HG02588 (cell line): ENCODE results near the gene TMEM267.
"Not testable (repeated sequence)": the region's sequence is repeated elsewhere in the genome, so short reads cannot be mapped to it uniquely, and the experiment has no call there.

Experiments
- ATAC-seq: cut with Tn5 transposase; IDR thresholded peaks from one replicate; pipeline ENCODE4 v1.9.1; 2021; ENCODE audit warnings: mild to moderate bottlenecking, moderate library complexity; ENCODE audit not compliant: unreplicated experiment

Gene TMEM267, protein sequence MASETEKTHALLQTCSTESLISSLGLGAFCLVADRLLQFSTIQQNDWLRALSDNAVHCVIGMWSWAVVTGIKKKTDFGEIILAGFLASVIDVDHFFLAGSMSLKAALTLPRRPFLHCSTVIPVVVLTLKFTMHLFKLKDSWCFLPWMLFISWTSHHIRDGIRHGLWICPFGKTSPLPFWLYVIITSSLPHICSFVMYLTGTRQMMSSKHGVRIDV

DNA sequence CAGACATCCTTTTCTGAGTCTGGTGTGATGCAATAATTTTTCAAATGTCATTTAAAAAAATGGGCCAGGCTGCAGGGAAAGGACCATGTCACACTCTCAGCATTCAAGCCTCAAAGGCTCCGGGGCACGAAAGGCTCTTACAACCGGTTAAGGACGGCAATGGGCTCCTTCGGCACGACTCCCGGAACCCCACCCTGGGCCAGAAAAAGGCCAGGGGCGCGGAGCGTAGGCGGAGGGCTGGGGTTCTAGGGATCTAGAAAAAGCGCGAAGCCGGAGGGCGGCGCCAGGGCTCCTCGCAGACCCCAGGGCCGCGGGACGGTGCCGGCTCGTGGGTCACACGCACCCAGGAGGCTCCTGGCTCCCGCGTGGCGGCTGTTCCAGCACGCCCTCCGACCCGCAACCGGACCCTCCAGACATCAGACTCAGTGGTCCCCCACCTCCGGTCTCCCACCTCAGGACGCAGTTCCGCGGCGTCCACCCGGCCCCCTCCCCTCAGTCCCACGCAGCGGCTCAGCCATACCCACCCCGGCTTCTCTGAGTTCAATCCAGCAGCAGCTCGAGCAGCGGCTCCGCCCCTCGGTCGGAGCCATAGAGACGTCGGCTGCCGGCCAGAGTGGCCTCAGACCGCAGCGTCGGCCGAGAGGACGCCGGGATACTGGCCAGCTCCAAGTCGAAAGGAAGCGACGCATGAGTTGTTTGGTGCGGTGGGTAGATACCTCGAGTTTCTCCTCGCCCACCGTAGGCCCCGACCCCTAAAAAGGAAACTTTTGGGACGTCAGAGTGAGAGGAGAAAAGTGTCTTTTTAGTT is at the start of gene TMEM267:
Gene TMEM267 (minus strand): TSS at position 568 of the 808 bp plus-strand sequence. CDS start 29,896 bp downstream, outside the sequence.
- ATAC-seq = peak; percentile 91

DNA sequence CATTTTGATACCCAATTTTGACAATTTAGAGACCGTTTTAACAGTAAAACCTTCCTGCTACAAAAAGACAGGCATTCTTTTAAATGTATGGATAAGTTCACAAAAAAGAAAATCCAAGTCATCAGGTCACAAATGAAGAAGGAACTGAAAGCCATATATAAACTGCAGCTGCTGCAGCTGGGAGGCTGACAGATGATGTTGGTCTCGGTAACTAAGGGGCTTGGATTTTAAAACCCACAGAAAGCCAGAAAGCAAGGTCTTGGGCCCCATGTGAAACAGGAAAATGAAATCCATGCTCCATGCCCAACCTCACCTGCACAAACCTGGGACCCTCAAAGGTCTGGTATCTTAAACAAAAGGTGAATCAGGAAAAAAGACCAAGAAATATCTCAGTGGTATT is 47.0 kb upstream of the TMEM267 start:
- ATAC-seq = no peak

DNA sequence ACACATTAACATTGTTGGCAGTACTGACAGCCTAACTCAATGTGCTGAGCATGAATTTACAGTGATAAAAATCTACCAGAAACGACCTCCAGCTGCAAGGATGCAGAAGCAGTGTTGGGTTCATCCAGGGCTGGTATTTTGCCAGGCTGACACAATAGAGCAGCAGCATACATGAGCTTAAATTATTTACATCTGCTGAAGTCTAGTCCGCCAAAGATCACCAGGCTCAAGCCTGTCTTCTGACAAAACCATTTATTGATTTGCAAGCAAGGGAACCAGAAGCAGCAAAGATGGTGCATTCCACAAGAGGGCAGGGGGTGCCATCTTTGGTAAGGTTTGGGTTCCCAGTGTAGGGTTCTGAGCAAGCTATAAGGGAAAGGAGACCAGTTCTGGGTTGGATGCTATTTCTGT is 40.0 kb upstream of the TMEM267 start:
- ATAC-seq = no peak

DNA sequence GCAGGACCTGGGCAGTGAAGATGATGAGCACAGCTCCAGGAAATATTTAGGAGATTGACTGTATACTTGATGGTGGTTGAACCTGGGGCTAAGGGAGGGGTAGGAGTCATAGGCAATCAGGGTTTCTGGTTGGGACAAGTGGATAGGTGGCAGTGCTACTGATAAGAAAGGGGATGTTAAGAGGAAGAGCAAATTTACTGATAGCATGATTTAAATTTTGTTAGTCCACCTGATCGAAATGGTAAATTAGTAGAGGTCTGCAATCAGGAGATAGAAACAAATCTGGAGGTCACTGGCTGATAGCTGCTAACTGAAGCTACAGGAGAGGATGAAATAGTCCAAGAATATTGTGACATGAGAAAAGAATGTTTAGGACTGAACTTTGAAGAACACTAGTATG is 37.0 kb upstream of the TMEM267 start:
- ATAC-seq = no peak

DNA sequence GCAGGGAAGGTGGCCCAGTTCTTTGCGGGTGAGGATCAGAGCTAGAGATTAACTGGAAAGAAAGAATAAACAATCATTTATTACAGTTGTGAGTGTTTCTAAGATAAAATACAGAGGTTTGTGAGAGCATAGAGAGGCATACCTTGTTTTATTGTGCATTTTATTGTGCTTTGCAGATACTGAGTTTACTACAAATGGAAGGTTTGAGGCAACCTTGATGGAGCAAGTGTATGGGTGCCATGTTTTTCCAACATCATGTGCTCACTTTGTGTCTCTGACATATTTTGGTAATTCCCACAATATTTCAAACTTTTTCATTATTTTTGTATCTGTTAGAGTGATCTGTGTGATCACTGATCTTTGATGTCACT is 32.0 kb upstream of the TMEM267 start:
- ATAC-seq = no peak

DNA sequence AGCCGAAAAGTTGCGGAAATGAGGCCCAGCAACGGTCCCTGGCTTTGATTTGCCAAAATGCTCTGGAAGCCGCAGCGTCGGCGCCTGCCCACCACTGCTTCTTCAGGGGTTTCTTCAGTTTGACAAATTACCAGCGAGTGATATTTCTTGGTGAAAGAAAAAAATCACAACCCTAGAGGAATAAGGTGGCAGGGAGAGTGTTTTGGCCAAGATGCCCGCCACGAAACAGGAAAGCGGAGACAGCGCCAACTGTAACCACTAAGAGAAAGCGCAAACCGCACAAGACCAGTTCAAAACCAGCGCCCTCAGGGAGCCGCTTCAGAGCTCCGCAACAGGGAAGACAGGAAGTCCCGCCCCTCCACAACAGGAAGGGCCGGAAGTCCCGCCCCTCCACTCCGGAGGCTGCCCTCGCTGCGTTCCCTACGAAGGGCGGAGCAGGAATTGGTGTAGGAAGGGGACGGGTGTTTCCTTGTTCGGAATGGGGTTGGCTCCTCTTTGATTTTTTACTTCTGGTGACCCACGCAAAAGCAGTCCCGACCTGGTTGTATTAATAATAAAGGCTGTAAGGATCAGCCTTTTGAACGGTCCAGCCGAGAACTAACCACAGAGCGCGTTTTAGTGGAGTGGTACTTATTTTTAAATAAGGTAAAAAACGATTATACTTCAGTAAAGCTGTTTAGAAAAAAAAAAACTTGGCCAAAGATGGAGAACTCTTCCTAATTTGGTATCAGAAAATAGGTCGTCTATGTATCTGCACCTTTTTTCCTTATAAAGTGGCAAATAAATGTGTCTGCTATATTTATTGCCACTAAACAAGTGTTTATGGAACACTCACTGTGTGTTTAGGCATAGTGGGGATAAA is 31.4 kb upstream of the TMEM267 start, which contains the start of gene C5orf34:
Gene C5orf34 (minus strand): TSS at position 333 of the 862 bp plus-strand sequence. CDS start 5,809 bp downstream, outside the sequence.
- ATAC-seq = peak; percentile 99

DNA sequence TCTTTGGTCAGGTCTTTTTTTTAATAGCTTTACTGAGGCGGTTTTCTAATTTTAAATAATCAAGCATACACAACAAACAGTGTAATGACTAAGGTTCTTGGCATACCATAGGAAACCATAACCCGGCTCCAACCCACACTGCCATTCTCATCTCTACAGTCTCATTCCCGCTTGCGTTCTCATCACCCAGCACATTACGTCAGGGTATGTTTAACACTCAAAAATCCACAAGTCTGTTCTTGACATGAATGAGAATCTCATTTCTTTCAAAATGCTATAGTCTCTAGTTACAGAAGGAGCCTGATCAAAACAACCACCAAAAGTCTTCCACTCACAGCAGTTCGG is 30.8 kb upstream of the TMEM267 start:
- ATAC-seq = peak; percentile 24

DNA sequence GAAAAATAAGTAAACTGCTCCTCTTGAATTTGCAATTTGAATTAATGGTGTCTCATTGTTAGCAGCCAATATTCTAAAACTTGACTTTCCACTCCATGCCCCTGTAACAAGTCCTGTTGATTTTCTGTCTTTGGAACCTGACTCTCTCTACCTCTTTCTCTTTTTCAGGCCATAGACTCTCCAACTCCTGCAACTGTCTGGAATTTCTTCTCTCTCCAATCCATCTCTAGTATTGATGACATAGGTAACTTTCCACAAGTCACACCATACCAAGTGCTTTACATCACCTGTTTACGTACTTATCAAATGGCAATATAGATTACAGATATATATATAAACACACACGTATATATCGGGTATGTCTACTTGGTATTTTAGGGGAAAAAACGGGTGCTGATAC is 30.4 kb upstream of the TMEM267 start:
- ATAC-seq = no peak

DNA sequence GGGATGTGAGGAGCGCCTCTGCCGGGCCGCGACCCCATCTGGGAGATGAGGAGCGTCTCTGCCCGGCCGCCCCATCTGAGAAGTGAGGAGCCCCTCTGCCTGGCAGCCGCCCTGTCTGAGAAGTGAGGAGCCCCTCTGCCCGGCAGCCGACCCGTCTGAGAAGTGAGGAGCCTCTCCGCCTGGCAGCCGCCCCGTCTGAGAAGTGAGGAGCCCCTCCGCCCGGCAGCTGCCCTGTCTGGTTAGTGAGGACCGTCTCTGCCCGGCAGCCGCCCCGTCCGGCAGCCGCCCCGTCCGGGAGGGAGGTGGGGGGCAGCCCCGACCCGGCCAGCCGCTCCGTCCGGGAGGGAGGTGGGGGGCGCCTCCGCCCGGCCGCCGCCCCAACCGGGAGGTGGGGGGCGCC is 27.4 kb upstream of the TMEM267 start:
- ATAC-seq = not testable (repeated sequence)

DNA sequence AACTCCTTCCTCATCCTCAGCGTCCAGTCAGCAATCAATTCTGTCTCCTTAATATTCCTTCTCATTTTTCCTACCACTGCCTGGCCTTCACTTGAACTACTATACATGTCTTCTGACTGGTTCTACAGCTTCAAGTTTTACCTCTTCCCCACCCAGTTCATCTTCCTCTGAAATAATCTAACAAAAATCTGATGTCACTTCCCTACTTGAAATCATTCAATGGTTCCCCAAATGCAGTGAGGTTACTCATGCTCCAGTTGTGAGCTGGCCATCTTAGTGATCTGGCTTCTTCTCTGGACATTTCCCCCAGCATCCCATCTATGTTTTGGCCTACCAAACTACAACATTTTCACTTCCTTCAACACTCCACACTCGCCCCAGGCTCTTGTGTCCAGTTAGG is 14.9 kb upstream of the TMEM267 start:
- ATAC-seq = no peak

DNA sequence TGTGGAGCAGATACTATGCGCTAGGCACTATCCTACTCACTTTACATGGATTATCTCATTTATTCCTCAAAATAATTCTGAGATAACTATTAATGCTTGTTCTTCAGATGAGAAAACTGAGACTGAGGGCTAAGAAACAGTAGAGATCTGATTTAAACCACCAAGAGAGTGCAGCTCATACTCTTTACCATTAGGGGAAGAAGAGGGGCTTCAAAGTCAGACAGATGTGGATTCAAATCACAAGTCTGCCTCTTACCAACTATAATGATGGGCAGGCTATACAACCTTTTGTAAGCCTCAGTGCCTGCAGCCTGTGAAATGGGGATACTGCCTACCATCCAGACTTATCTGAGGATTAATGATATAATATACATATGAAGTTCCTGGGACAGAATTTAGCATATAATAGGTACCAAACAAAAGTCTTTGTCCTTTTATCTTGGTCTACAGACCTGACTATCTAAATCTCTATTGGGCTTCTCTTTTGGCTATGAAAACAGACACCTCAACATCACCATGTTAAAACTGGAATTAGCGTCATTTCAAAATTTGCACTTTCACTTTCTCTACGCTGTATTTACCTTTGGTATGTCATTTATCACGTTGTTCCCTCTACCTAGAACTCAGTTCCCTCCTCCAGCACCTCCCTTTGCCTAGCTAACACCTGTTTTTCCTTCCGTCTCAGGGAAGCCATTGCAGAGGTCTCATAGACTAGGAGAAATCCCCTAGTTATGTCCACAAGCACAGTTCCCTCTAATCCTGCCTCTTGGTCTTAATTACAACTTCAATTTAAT is 13.8 kb upstream of the TMEM267 start:
- no peak for ATAC-seq

DNA sequence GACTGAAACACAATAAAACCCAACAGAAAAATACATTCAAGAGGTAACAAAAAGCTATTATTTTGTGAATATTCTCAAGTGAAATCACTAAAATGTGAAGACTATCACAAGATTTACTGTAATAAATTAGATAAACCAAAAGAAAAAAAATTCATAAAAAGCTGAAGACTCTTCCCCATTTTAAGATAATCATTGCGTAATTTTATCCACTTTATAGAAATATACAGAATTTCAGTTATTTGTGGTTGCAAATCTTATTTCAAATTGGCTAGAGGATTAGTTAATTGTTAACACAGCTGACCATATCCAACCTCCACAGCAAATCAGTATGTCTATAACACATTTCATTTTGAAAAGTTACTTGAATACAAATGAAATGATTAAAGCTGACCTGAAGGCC is 7.7 kb upstream of the TMEM267 start:
- no peak for ATAC-seq

DNA sequence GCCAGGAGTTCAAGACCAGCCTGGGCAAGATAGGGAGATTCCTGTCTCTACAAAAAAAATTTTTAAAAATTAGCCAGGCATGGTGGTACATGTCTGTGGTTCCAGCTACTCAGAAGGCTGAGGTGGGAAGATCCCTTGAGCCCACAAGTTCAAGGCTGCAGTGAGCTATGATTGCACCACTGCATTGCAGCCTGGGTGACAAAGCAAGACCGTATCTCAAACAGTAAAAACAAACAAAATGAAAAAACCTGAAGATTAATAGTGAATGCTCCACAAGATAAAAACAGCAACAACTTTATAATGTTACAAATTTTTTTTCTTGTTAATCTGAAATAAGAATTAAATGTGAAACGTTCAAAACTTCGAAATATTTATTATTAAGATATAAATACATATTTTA is 2.7 kb upstream of the TMEM267 start:
- ATAC-seq = no peak

DNA sequence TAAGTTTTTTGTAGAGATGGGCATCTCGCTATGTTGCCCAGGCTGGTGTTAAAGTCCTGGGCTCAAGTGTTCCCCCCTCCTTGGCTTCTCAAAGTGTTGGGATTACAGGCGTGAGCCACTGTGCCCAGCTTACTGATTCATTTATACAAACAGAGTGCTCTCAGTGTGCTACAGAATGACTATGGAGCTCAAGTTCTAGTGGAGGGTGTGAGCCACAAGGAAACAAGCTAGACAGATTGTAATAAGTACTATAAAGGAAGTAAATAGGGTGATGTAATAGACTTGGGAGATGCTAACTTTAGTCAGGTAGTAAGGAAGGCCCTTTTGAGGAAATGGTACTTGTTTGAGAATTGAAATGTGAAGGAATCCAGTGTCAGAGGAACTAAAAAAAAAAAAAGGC is 1.7 kb upstream of the TMEM267 start:
- ATAC-seq = no peak

DNA sequence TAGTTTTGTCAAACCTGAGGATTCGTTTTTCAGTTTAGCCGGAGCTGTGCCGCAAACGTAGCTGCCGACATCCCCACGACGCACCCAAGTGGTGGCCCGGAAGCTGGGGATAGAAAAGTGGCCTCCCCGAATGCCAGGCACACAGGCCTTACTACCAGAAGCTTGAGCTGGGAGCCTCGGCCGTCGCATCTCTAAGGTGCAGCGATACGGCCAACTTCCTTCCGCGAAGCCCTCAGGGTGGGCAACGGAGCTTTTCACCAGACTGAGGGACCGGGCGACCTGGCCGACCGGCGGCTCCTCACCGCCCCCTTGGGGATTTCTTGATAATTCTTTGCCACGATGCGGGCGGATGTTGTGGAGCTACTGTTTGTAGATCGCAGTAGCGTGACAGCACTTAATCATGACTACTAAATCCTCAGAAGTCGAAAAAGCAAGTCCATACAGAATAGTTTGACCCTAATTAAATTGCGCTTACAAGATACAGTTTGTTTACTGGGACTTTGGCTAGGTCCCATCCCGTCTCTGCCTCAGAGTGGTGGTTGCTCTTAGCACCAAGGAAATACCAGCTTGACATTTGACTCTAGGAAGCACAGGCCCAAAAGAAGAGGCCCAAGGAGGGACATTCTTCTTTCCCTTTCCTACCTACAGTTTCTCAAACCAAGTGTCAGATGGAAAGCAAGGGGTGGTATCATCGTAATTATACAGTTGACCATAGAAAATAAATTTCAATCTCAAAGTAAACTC is 613 bp upstream of the TMEM267 start:
- ATAC-seq = peak; percentile 71

DNA sequence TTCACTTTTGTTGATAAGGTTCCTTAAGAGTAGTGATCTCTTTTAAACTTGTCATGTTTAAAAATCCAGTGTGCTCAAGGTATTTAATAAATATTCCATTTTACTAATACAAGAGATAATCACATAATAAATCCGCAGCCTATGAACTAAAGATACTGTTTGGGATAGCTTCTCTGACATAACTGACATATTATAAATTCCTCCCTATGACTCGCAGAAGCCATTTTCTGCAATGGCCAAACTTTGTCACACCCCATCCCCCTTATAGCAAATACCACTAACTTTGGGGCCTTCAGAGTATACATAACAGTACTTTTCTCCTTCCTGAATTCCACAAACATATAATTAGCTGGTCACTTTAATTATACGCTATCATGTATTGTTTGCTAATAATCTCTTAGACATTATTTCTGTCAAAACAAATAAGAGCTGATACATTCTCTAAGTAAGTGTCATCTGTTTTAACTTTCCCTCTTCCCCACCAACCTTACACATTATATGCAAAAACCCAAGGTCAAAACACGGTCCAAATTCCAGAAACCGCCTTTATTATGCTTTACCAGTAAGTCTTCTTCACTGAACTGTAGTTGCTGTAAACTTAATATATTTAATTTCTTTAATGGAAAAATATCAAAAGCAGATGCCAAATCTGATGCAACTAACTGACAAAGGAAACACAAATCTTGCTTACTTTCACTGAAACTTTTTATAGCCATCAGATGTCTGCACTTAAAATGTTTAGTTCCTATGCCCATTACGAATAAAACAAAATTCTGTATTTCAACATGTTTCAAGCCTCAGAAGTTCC is 971 bp downstream of the TMEM267 start:
- no peak for ATAC-seq

DNA sequence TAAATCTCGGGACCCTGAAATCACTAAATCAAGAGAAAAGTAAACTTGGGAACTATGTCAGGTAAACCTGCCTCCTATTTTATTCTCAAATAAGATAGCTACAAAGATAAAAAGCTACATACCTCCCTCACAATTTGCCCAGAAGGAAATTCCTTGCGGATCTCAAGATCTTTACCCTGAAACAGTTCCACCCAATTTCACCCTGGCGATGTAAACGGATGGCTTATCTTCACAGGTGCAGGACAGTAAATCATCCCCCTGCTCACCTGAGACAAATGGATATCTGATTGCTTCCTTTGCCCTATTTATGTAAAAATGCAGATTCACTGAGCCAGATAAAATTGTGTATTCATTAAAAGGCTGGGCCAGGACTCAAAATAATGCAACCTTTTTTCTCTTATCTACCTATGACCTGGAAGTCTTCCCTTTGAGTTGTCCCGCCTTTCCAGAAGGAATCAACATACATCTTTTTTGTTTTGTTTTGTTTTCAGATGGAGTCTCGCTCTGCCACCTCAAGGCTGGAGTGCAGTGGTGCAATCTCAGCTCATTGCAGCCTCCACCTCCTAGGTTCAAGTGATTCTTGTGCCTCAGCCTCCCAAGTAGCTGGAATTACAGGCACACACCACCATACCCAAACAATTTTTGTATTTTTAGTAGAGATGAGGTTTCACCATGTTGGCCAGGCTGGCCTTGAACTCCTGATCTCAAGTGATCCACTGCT is 13.8 kb downstream of the TMEM267 start:
- no peak for ATAC-seq

DNA sequence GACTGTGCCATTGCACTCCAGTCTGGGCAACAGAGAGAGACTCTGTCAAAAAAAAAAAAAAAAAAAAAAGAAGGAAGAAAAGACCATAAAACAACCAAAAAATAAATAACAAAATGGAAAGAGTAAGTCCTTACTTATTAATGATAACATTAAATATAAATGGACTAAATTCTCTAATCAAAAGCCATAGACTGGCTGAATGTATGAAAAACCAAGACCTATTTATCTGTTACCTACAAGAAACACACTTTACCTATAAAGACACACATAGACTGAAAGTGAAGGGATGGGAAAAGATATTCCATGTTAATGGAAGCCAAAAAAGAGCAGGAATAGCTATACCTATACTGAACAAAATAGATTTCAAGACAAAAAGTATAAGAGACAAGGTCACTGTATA is 16.6 kb downstream of the TMEM267 start:
- no peak for ATAC-seq

DNA sequence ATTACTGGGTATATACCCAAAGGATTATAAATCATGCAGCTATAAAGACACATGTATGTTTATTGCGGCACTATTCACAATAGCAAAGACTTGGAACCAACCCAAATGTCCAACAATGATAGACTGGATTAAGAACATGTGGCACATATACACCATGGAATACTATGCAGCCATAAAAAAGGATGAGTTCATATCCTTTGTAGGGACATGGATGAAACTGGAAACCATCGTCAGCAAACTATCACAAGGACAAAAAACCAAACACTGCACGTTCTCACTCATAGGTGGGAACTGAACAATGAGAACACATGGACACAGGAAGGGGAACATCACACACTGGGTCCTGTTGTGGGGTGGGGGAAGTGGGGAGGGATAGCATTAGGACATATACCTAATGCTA is 18.2 kb downstream of the TMEM267 start:
- not testable (repeated sequence) for ATAC-seq
